HG02642 (cell line): ENCODE results near the gene PSMG4.

Experiments
- ATAC-seq: cut with Tn5 transposase; IDR thresholded peaks from one replicate; pipeline ENCODE4 v1.9.1; 2021; ENCODE audit warnings: mild to moderate bottlenecking; ENCODE audit not compliant: unreplicated experiment, poor library complexity

Gene PSMG4

DNA sequence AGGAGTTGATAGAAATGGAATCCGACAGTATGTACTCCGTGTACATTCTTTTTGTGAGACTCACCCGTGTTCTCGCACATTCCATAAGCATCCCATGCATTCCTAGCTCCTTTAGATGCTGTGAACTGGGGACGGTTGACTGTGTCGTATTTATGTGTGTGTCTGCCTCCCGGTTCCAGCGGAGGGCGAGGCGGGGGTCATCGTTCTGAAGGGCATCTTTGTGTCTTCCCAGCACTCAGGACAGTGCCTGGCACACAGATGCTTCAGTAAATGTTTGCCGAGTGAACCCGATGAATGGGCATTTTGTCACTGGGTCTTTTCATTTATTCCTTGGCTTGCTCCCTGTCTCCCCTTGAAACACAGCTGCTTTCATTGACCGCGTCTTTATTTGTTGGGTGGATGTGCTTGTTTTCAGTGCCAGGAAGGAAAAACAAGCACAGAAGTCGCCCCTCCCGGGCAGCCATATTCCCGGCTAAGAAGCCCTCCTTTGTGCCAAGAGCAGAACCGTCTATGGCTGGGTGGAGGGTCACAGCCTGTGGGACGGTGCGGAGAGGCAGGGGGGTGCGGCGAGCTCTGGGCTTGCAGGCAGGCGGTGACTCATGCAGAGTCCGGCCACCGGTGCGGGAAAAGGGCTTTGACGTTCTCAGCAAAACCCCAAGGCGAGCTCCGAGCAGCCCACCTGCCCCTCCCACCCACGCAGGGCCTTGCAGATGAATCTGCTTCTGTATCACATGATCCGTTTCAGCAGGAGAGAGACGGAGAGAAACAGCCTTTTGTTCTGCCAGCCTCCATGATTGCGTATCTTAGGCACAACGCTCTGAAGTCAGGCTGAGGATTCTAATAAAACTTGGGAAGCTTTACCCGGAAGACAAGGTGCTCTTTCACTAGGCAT lies 11.2 kb upstream of the PSMG4 start:
- ATAC-seq, result no peak

DNA sequence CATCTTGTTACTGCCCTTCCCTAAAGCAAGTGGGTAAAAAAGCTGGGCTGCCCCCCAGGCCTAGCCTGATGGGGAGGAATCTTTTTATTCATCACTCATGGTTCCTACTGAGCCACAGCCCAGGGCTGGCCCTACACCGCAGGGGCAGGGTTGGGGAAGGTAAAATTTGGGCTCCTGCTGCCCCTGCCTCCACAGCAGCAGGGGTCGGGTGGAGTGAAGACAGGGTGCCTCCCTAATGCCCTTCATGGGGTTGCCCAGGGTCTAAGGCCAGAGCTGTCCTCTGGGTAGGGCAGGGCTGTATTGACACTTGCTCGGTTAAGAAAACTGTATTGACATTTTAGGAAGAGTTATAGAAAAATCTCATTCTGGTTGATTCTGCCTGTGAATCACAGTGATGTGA lies 8.9 kb upstream of the PSMG4 start:
- ATAC-seq, result no peak

DNA sequence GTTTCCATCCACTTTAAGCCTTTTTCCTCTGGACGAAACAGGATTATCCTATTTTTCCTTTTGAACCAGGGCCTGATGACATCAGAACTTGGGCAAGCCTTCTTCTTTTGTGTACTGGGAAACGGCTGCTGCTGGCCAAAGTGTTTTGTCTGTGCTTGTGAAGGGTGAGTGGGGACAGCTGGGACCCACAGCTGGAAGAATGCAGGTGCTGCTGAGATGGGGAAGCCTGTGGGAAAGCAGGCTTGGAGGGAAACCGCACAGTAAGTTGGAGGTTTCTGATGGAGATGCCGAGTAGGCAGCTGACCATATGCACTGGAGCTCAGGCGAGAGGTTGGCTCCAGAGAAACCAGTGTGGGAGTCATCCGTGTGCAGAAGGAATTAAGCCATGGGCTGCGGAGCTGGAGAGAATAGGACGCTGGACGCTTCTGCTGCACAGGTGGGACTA lies 8.5 kb upstream of the PSMG4 start:
- ATAC-seq, result no peak

DNA sequence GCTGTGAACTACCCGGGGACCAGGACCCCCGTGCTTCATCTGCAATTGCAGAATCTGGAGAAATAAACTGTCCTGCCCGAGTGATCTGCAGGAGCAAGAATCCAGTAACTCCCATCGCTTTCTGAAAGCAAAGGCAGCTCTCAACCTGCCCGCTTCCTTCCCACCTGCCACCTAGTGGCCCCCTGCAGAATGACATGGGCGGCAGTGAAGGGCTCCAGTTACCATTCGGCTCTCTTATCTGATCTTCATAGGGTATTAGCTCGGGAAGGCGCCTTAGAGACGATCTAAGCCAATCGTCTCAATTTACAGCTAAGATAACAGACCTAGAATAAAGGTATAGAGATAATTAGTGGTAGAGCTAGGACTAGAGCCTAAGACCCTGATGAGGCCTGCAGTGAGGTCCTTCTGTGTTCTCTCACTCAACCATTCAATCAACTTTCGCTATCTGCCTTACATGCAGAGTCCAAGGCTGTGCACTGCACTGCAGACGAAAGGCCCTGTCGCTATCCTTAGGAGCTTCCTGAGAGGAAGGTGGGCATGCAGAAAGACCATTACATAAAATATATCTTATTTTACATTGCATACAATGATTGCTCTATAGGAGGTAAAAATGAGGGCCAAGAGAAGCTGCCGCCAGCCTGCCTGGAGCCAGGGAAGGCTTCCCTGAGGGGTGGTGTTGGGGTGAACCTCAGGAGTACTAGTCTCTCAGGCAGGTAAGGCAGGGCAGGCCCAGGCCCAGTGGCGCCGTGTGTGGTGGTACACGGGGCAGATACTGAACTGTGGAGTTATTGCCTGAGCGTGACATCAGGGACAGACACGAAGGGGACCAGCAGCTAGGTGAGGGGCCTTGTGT lies 7.1 kb upstream of the PSMG4 start:
- peak; percentile 80 for ATAC-seq

DNA sequence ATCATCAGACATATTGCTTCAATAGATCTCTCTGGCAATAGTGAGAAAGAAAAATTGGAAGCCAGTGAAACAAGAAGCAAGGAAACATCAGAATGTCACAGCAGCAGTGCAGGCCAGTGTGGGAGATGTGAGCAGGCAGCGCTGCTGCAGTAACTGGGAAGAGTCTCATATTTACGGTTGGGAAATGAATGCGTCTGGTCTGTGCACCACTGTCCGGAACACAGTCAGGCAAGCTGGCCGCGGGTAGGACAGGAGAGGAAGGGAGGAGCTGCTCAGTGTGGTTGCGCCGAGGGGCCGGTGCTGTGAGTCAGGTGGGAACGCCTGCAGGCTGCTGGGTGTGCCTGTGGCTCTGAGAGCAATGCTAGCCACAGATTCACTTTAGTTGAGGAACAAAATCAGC lies 6.4 kb upstream of the PSMG4 start:
- ATAC-seq, result no peak

DNA sequence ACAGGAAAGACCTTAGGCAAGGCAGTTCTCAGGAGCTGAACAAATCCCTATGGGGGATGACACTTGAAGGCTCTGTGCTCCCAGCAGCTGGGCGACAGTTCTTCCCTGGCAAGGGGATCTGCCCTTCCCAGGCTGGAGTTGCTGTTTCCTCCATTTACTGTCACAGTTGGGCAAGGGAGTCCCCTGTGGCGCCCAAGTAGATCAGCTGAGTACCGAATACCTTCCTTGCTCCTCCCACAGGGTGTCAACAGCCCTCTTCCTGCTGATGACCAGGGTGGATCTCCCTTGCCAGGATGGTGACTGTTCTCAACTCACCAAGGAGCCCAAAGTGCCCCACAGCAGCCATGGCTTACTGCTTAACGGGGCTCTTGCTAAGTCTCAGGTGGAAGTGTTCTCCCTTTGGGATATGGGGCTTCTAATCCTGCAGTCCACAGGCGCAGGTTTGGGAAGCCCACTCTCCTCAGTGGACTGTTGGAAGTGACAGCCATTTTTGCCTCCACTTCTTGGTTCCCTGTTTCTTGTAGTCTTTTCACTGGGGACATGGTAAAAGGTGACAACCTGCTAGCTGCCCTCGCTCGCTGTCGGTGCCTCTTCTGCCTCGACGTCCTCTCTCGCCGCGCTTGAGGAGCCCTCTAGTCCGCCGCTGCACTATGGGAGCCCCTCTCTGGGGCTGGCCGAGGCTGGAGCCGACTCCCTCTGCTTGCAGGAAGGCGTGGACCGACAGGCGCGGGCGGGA lies 5.7 kb upstream of the PSMG4 start:
- no peak for ATAC-seq

DNA sequence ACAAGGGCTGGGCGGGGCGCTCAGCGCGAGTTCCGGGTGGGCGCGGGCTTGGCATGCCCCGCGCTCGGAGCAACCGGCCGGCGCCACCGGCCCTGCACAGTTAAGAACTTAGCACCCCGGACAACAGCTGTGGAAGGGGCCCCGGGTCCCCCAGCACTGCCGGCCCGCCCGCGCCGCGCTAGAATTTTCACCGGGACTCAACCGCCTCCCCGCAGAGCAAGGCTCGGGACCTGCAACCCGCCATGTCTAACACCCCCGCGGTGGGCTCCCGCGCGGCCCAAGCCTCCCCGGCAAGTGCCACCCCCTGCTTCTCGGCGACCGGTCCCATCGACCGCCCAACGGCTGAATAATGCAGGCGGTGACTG lies 5.2 kb upstream of the PSMG4 start:
- no peak for ATAC-seq

DNA sequence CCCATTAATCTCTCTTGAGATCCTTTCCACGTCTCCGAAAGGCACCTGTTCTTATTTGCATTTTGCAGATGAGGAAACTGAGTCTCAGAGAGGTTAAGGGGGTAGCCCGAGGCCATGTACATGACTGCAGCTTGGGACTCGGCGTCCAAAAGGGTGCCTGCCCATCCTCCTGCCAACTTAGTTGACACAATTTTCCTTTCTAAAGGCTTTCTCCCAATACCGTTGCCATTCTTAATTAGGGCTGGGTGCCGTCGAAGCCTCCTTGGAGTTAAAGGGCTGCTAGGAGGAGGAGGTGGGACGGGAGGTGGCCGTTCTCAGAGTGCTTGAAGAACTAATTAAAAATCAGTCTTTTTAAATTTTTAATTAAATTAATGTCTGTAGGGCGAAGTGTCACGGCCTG lies 546 bp upstream of the PSMG4 start:
- ATAC-seq, result no peak

DNA sequence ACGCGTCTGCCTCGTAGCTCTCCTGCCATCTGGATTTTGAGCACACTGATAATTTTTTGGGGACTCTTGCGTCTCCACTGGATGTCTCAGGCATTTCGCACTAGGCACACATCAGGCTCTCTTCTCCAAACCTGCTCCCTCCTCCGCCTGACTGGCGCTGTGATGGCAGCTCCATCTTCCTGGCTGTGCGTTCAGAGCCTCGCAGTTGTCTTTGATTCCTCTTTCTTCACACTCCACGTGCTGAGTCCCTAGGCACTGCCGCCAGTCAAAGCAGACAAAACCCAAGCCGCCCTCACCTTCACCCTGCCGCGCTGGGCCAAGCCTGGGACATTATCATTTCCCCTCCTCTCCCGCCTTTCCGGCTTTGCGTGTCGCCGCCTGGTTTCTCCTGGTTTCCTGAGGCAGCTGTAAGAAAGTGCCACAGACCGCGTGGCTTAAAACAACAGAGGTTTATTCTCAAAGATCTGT lies 778 bp downstream of the PSMG4 start:
- peak; percentile 26 for ATAC-seq

DNA sequence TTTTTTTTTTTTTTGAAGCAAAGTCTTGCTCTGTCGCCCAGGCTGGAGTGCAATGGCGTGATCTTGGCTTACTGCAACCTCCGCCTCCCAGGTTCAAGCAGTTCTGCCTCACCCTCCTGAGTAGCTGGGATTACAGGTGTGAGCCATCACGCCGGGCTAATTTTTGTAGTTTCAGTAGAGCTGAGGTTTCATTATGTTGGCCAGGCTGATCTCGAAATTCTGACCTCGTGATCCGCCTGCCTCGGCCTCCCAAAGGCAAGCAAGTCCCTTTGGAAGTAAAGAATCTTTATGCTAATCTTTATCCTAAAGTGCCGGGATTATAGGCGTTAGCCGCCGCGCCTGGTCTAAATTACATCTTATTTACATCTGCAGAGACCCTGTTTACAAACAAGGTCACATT lies 1.5 kb downstream of the PSMG4 start:
- no peak for ATAC-seq

DNA sequence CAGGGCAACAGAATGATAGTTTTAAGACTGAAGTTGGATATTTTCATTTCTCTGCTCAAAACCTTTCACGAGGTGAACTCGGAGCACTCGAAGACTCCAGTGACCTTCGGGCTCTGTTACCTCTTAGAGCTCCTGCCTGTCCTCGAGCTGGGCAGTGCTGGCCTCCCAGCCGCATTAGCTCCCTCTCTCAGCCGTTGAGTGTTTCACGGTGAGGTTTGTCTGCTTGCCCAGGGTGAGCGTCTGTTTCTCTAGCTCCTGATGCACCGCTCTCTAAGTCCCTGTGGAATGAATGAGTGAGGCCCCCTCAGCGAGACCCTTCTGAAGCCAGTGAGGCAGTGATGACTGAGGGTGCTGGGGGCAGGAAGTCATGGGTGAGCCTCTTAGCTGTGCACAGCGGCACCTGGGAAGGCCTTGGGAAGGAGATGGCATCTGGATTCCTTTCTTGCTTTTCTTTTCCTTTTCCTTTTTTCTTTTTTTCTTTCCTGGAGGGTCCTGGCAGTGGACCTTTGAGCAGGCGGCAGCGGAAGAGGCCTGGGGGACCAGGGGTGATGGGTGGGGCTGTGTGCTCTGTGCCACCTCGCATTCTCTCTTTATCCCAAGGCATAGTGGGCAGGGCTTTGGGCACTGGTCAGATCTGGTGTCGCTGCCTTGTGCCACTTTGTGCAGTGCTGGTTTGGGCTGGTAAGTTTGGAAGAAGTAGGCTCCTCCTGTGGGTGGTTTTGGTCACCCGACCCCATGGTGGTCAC lies 2.2 kb downstream of the PSMG4 start:
- ATAC-seq, result no peak

DNA sequence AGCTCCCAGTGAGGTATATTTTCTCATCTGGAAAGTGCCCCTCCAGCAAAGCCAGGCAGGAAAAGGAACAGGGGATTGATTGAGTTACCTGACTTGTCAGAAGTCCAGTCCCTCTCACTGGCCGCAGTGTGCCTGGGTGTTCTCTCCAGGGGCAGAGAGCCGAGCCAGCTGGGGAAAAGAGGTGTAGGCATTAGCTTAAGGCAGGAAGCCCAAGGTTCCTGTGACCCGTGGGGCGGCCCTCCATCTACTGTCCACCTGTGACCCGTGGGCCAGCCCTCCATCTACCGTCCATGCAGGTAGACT lies 2.7 kb downstream of the PSMG4 start:
- ATAC-seq, result no peak

DNA sequence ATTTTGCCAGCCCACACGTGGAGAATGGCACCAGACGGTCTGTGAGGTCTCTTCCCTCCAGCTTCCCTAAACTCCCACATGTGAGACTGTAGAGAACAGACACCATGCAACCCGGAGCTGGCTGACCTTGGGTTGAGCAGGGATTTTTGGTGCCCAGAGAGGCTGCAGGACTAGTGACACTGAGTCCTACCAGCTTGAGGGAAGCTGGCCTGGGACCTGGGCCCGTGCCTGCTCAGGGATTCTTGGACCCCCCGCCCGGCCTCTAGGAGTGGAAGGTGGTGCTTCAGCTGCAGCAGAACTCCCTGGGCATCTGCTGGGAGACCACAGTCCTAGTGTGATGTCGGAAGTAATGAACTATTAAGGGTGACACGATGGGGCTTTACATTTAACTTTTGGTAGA lies 3.2 kb downstream of the PSMG4 start:
- ATAC-seq, result no peak

DNA sequence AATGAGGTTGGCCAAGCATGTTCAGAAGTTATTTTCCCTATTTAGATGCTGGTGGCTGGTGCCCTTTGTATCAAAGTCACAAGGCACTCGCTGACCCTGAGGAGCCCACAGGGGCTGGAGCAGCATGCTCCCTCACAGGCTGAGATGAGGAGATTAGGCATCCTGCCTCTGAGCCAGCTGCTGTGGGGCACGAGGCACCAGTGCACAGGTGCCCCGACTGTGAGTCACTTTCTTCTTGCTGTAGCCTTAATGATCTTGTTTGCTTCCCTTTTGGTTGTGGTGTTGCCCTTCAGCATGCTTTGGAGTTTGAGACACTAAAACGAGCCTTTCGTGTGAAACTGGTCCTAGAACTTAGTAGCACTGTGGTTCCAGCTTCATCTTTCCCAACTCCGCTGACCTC lies 4.3 kb downstream of the PSMG4 start:
- ATAC-seq, result no peak

DNA sequence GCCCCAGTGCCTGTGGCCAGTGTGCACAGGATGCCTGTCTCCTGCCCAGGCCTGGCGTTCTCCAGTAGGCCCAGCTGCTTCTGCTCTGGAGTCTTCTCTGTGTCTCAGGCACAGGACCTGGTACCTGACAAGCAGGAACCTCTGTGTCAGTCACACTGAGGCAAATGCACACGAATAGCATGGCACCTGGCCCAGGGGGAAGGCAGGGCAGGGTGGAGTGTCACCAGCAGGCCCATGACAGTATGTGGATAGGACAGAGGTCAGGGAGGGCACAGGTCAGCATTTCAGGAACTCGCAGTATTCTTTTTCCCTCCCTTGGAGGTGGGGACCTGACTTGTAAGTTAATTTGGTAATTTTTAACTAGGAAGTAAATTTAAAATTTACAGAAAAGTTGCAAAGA lies 5.6 kb downstream of the PSMG4 start:
- no peak for ATAC-seq

DNA sequence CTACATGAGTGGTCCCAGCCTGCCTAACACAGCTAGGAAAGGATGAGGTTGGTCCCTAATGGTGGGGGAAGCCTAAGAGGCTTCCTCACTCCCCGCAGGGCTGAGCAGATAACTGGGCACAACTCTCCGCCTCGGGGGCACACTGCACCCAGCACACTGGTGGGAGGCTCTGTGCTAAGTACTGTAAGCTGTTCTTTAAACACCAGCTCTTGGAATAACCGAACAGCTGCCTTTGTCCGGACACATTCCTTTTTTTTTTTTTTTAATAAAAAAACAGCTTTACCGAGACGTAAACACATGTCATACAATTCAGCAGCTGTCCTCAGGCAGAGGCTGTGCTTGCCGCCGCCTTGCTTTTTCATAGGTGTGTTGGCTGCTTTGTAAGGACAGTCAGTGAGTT lies 6.9 kb downstream of the PSMG4 start:
- ATAC-seq, result no peak

DNA sequence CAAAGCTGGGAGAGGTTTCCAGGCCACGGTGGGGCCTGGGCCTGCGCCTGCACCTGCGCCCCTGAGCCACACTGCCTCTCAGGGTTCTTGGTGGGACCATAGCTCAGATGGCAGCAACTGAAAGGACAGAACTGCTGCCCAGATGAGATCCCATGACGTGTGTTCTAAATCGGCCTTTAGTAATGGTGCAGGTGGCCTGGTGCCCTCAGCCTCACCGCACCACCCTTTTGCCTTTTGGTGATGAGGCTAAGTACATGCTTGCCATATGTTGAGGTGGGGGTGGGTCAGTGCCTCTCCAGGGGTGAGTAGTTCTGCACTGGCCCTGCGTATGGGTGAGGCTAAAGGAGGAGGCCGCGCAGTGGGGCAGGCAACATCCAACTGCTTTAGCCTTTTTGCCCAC lies 7.4 kb downstream of the PSMG4 start:
- ATAC-seq, result no peak

DNA sequence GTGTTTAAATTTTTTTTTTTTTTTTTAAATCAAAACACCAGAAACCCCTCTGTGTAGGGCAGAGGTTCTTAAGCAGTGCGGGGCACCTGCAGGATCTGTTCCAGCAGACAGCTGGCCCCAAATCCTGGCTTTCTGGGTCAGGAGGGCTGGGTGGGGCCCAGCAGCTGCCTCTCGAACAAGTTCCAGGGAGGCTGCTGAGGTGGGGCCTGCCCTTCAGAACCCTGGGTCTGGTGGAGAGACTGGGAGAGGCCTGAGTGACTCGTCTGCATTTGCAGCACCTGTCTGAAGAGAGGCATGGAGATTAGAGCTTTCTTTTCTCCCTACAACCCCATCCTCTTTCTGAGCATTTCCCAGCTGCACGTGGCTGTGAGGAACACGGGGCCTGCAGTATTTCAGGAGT lies 8.4 kb downstream of the PSMG4 start:
- ATAC-seq, result no peak

DNA sequence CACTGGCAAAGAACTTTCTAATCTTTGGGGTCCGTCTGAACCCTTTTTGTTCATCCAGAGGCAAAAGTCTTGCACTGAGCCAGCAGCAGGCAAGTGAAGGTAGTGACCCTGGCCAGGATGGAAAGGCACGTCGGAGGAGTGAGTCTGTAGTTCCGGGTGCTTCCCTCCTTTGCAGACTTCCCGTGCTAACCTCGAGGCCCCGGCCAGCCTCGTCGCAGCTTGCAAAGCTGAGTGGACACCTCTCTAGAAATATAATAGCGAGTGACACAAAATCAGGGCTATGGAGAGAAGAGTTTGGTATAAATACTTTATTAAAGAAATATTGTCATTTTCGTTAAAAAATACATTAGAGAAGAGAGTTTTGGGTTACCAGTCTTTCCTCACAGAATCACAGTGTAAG lies 9.9 kb downstream of the PSMG4 start:
- no peak for ATAC-seq

DNA sequence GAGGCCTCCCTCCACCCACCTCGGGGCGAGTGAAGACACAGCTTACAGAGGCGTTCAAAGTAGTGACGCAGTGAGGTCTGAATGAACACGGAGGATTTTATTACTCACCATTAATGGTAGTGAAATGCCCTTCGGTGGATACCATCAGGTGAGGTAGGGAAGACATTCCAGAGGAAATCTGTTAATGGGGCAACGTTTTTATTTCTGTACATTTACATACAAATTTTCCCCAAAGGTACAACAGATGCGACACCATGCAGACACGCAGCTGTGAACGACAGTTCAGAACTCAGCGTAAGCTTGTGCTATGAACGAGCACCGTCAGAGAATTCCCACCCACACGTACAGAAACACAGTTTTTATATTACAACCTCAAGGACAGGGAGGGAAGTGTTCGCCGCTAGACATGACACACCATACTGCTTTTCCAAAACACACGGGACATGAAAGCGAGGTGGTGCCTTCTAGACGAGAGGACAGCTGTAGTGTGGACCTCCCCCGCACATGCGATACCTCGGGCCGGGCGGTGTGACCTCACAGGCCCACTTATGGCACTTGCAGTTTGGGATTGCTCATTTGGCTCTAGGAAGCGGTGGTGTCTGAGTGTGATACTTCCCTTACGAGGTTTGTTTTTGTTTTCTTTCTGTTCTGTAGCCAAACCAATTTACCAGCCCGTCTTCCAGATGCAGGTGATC lies 10.7 kb downstream of the PSMG4 start:
- no peak for ATAC-seq
